Measurements from ENCODE around the gene TNPO3.
"Not testable (repeated sequence)": the region's sequence is repeated elsewhere in the genome, so short reads cannot be mapped to it uniquely, and the experiment has no call there.

TNPO3 gene

GRCh38 chr7:129067943-129068548 is 13.1 kb upstream of the TNPO3 start:
- no peak for FAIRE-seq

GRCh38 chr7:129067132-129067561 is 12.2 kb upstream of the TNPO3 start:
- FAIRE-seq: not testable (repeated sequence)

GRCh38 chr7:129066290-129067131 is 11.6 kb upstream of the TNPO3 start:
- no peak for FAIRE-seq

- FAIRE-seq: no peak
Measured at GRCh38 chr7:129055861-129056464, 1.1 kb upstream of the TNPO3 start.

GRCh38 chr7:129055294-129055816 is 444 bp upstream of the TNPO3 start:
- FAIRE-seq: no peak

- no peak for FAIRE-seq
Measured at GRCh38 chr7:129053938-129054437, 923 bp downstream of the TNPO3 start.

- no peak for FAIRE-seq
Measured at GRCh38 chr7:129052441-129052840, 2.5 kb downstream of the TNPO3 start.

- not testable (repeated sequence) for FAIRE-seq
Measured at GRCh38 chr7:129051459-129051858, 3.5 kb downstream of the TNPO3 start.

- no peak for FAIRE-seq
Measured at GRCh38 chr7:129047761-129048160, 7.2 kb downstream of the TNPO3 start.

- FAIRE-seq: no peak
Measured at GRCh38 chr7:129045682-129046081, 9.2 kb downstream of the TNPO3 start.

GRCh38 chr7:129043012-129043411 is 11.9 kb downstream of the TNPO3 start:
- no peak for FAIRE-seq

GRCh38 chr7:129041142-129042085 is 13.5 kb downstream of the TNPO3 start:
- FAIRE-seq: no peak

GRCh38 chr7:129038468-129038867 is 16.4 kb downstream of the TNPO3 start:
- not testable (repeated sequence) for FAIRE-seq

GRCh38 chr7:129037585-129037984 is 17.3 kb downstream of the TNPO3 start:
- FAIRE-seq: no peak

- FAIRE-seq: no peak
Measured at GRCh38 chr7:129032017-129032416, 22.9 kb downstream of the TNPO3 start.

GRCh38 chr7:129030440-129030839 is 24.5 kb downstream of the TNPO3 start:
- no peak for FAIRE-seq

GRCh38 chr7:129024125-129024524 is 30.8 kb downstream of the TNPO3 start:
- no peak for FAIRE-seq

- no peak for FAIRE-seq
Measured at GRCh38 chr7:129021656-129022055, 33.3 kb downstream of the TNPO3 start.

GRCh38 chr7:129017933-129018538 is 36.9 kb downstream of the TNPO3 start:
- FAIRE-seq: no peak

- FAIRE-seq: no peak
Measured at GRCh38 chr7:129017264-129017663, 37.6 kb downstream of the TNPO3 start.

- FAIRE-seq: no peak
Measured at GRCh38 chr7:129014501-129015101, 40.3 kb downstream of the TNPO3 start.
